Measurements from ENCODE around the gene TTC8.
A peak's percentile ranks its signal among the peaks of the same experiment; 100 is the strongest.
"Not testable (repeated sequence)": the region's sequence is repeated elsewhere in the genome, so short reads cannot be mapped to it uniquely, and the experiment has no call there.

The TTC8 gene

DNA sequence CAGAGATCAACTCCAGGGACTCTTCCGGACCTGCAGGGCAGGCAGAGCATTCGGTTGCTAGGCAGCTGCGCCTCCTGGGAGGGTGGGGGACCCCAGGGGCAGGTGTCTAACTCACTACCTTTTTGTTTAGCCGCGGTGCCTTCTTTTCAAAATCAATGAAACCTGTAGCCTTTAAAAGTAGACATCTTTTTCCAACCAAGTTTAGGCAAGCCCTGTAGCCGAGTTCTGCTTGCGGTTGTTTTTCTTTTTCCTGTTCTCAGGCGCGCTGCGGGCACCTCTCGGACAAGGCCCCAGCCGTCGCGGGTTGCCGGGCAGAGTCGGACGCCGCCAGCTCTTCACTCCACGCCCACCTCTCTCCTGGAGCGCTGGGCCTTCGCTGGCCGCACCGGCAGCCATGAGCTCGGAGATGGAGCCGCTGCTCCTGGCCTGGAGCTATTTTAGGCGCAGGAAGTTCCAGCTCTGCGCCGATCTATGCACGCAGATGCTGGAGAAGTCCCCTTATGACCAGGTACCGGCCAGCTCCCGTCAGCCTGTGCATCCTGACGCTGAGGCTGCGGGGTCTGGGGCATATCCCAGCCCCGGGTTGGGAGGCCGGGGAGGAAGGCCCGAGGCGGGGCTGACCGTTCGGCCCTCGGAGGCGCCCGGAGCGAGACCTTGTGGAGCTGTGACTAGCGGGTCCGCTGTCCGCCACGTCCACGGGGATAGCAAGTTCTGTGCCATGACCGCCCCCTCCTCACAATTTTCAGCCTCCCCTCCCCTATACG lies at the start of gene TTC8:
Gene TTC8 (plus strand): TSS at position 338 of the 764 bp plus-strand sequence. CDS start 57 bp downstream, at position 395.
- DNase-seq (ENCODE audit: extremely low read depth in 1 of 2, low read depth in 1 of 2): peak; percentile 54 to 75

DNA sequence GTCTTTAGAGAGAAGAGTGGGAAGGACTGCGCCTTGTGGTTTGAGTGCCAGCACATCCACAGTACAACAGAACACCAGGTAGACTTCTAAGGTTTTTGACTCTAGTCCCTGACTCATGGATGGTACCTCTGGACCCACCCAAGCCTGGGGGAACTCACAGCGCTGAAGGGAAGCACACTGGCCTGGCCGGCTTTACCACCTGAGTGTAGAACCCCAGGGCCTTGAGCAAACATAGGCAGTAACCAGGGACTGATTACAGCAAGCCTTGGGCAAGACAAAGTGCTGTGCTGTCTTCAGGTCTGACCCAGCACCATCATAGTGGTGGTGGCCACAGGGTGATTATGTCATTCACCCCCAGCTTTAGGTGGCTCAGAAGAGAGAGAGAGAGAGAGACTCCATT lies 48.9 kb upstream of the TTC8 start:
- DNase-seq (ENCODE audit: extremely low read depth in 1 of 2, low read depth in 1 of 2): no peak

DNA sequence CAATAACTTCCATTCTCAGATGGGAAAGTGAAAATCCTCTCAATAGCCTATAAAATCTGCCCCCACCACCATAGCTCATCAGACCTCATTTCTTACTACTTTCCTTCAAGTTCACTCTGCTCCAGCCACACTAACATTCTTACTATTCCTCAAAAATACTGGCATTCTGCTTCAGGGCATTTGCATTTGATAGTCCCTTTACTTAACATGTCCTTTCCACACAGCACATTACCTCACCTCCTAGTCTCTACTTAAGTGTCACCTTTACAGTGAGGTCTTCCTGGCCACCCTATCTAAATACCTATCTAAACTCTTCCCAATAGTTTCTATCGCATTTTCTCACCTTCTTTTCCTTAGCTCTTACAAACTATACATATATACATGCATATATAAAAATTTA lies 38.5 kb upstream of the TTC8 start:
- DNase-seq (ENCODE audit: extremely low read depth in 1 of 2, low read depth in 1 of 2): no peak

DNA sequence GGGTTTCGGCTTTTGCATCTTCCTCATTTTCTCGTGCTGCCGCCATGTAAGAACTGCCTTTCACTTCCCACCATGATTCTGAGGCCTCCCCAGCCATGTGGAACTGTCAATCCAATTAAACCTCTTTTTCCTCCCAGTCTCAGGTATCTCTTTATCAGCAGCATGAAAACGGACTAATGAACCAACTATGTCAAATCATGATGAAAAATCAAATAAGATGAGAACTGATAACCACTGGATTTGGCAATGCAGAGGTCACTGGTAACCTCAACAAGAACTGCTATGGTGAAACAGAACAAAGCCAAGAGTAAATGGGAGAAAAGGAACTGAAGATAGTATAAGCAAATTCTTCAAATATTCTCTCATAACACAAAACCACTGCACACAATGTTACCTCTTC lies 37.7 kb upstream of the TTC8 start:
- DNase-seq (ENCODE audit: extremely low read depth in 1 of 2, low read depth in 1 of 2): no peak

DNA sequence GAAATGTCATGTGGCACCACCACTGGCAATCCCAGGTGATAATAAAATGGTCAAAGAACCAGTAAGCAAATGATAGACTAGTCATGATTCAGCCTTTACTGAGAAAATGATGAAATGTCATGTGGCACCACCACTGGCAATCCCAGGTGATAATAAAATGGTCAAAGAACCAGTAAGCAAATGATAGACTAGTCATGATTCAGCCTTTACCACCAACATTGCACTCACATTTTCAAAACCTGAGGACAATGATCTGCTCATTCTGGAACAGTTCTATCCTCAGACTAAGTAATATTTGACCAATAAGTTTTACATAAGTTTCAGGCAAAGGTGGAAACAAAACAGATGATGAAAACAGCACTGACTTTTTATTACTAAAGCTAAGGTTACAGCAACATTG lies 34.9 kb upstream of the TTC8 start:
- not testable (repeated sequence) for DNase-seq (ENCODE audit: extremely low read depth in 1 of 2, low read depth in 1 of 2)

DNA sequence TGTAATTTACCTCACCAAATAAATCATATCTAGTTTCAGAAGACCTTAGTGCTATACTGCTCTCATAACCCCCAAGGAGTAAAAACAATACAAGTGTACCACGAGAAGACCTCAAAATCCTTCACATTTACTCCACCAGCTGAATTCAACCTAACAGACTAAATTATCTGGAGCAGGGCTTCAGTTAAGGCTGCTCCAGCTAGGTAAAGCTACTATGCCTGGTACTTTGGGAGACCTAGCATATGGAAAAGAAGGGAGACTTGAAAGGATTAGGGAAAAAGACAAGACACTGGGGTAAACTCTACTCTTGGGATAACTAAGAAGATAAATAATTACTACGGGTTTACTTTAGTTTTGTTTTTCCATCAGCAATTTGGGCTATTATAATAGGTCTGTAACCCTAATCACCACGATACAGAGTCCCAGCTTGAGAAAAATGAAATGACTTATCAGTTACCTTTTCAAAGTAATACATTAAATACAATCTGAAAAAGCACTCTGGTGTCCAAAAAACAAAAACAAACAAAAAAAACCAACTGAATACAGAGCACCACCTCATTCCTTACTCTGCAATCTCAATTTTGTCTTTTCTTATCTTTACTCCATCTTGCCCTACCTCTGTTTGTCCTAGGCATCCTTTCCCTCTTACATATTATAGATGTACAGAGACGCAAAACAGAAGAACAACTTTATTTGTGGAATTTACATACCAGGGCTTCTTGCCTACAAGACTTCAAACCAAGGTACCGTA lies 33.8 kb upstream of the TTC8 start:
- DNase-seq (ENCODE audit: extremely low read depth in 1 of 2, low read depth in 1 of 2): no peak

DNA sequence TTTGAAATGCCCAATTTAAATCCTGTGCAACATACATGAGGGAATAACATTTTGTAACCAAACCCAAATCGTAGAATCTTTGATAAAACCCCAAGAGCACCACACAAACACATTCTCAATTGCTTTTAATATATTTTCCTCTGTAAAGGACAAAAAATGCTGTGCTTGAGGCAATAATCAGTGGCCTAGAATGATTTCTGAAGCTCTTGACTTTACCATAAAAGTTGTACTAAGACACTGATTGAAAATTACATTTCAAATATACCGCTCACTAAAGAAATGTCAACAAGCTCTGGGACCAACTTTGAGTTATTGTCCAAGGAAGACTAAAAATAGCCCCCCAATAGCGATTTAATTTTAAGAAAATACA lies 33.2 kb upstream of the TTC8 start:
- no peak for DNase-seq (ENCODE audit: extremely low read depth in 1 of 2, low read depth in 1 of 2)

DNA sequence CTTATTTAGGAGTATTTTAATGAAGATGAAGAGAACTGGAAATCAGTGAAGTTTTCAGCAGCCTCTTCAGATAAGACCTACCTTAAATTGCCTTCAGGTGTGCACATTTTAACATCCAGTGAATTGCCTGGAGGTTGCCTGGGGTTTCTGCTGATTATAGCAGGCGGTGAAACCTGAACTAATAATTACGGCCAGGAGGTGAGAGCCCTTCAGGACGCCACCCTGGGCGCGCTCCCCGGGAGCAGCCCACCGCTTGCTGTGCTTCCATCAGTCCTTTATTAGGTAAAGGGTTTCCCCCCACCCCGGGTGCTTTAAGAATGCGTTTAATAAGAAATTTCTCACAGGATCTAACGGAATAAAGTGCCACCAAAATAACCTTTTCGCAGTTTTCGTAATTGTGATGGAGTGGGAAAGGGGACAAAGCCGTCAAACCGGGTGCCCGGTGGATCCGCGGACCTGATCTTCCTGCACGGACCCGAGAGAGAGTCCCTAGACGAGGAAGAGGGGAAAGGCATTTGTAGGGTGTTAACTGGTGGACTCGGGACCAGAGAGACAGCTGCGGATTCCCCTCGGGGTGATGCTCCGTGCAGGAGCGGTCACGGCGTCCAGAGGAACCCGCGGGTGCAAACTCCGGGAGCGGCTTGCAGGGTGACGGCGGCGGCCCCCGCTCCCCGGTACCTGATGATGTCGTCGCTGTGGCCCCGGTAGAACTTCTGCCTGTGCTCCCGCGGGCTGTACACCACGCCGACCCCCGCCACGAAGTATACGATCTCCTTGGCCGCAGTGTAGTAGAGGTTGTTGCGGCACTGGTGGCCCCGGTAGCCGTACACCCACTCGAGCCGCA lies 32.6 kb upstream of the TTC8 start:
- peak in 1 of 2 donors; percentile 9 for DNase-seq (ENCODE audit: extremely low read depth in 1 of 2, low read depth in 1 of 2)

DNA sequence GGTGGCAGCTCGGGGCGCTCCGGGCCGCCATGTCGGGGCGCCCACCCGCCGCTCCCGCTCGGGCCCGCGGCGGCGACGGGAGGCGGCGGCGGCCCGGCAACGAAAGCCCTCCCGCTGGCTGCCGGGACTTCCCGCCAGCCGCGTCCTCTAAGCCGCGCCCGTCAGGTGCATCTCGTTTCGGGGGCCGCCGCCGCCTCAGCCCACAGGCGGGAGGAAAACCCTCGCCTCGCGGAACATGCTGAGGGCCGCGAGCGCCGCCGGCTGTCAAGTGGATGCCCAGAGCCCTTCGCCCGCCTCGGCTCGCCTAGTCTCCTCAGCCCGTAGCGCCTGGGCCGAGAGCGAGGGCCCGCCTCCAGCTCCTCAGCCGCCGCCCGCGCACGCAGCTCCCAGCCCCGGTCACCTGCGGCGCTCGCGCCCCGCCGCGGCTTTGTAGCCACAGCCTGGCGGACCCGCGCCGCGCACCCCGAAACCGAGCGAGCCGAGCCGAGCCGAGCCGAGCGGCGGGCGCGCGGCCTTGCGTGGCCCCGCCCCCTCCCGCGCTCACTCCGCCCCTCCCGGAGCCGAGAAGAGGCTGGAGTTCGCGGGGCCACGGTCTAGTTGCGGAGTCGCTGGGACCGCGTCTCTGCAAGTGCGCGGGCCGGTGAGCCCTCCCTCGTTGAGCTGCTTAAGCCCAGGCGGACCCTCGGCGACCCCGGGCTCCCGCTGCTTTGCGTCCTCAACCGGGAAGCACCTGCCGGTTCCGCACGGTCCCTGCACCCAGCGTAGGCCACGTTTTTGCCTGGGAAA lies 31.8 kb upstream of the TTC8 start, which contains the start of gene EML5:
Gene EML5 (minus strand): TSS at position 481 of the 786 bp plus-strand sequence. CDS start 450 bp downstream, at position 31.
- peak; percentile 56 to 64 for DNase-seq (ENCODE audit: extremely low read depth in 1 of 2, low read depth in 1 of 2)

DNA sequence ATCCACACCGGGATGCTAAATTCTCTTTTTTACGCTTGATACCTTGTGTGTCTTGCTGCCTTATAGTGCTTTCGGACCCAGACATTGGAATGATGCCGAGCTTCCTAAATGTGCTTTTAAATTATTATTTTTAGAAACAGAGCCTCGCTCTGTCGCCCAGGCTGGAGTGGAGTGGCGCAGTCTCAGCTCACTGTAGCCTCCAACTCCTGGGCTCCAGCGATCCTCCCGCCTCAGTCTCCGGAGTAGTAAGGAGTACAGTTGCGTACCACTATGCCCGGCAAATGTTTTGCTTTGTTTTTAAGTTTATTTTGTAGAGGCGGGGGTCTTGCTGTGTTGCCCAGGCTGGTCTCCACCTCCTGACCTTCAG lies 31.2 kb upstream of the TTC8 start:
- no peak for DNase-seq (ENCODE audit: extremely low read depth in 1 of 2, low read depth in 1 of 2)

DNA sequence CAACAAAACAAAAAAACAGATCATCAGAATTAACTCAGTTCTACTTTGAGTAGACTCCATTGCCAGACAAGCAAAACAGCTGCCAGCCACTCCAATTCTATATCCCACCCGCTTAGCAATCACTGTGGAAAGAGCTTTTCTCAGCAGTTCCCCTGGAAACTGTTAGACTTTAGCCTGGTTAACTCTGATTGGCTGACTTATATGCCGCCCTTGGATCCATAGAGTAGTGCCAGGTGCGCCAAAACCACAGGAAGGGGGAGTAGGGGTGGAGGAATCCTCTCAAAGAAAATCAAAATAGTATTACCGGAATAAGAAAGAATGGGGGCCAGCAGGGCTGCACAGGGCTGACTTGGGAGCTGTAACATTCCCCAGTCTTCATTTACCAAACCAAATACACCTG lies 26.3 kb upstream of the TTC8 start:
- DNase-seq (ENCODE audit: extremely low read depth in 1 of 2, low read depth in 1 of 2): no peak

DNA sequence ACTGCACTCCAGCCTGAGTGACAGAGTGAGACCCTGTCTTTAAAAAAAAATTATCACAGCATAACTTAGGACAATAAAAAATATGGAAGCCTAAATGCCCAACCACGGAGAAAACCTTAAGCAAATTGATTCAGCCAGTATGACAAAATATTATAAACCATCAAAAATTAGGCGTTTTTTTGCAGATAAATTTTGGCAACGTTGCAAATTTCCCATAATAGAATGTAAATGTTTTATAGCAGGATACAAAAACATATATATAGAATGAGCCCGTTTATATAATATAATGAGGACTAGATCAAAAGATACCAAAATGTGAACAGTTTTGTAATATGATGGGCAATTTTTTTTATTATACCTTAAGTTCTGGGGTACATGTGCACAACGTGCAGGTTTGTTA lies 24.9 kb upstream of the TTC8 start:
- DNase-seq (ENCODE audit: extremely low read depth in 1 of 2, low read depth in 1 of 2): no peak

DNA sequence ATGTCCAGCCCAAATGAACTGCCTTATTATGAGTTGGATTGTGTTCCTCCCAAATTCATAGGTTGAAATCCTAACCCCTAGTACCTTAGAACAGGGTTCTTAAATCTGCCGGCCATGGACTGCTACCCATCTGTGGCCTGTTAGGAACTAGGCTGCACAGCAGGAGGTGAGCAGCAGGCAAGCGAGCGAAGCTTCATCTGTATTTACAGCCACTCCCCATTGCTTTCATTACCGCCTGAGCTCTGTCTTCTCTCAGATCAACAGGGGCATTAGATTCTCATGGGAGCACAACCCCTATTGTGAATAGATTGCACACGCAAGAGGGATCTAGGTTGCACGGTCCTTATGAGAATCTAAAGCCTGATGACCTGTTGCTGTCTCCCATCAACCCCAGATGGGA lies 21.9 kb upstream of the TTC8 start:
- no peak for DNase-seq (ENCODE audit: extremely low read depth in 1 of 2, low read depth in 1 of 2)

DNA sequence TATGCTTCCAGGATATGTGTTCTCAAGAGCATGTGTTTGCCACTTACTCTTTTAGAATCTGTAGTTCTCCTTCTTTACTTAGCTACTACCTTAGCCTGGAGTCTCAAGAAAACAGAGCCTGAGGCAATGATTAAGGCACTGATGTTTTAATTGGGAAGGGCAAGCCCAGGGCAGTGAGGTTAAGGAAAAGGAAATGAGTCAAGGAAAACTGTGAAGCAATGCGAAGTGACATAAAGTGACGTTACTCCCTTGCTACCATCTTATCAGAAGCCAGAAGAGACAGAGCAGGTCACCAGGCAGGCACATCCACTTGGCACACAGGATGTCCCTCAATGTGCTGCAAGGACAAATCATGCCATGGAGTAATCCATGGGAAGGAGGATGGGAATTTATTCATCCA lies 20.4 kb upstream of the TTC8 start:
- DNase-seq (ENCODE audit: extremely low read depth in 1 of 2, low read depth in 1 of 2): no peak

DNA sequence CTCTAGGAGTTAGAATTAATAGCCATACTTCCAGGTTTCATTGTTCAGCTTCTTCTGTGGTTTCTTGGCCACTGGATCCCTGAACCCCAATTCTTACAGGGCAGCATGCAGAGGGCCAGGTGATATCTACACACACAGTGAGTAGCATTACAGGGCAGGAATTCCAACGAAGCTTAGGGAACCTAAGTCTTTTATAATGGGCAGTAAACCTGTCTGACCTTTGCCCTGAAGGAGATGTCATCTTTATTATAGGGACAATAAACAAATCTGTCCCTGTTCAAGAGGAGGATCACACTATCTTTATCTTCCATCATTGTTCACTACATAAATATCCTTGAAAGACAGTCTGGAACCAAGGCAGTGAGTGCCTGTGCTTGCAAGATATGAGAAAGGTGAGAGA lies 20.0 kb upstream of the TTC8 start:
- no peak for DNase-seq (ENCODE audit: extremely low read depth in 1 of 2, low read depth in 1 of 2)

DNA sequence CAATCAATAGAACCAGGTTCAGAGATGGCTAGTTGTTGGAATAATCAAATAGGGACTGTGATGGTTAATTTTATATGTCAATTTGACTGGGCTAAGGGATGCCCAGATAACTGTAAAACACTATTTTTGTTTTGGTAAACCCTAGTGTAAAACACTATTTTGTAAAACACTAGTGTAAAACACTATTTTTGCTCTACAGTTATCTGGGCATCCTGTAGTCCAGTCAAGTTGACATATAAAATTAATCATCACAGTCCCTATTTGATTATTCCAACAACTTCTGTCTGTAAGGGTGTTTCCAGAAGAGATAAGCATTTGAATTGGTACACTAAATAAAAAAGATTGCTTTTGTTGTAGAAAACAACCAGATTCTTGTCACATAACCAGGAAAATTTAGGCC lies 16.1 kb upstream of the TTC8 start:
- no peak for DNase-seq (ENCODE audit: extremely low read depth in 1 of 2, low read depth in 1 of 2)

DNA sequence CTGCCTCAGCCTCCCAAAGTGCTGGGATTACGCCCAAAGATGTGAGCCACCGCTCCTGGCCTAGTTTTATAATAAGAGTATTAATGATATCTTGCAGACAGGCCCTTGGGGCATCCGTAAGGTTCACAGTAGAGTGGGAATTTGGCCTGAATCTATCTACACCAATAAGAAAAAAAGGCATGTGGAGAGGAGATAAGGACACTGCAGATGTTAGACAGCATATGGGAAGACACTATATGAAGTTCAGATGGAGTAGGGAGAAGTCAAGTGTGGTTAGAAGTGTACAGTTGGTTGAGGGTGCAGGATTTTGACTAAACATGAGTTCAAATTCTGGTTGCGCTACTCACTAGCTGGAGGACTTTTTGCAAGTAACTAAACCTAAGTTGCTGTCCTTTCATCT lies 8.5 kb upstream of the TTC8 start:
- no peak for DNase-seq (ENCODE audit: extremely low read depth in 1 of 2, low read depth in 1 of 2)

DNA sequence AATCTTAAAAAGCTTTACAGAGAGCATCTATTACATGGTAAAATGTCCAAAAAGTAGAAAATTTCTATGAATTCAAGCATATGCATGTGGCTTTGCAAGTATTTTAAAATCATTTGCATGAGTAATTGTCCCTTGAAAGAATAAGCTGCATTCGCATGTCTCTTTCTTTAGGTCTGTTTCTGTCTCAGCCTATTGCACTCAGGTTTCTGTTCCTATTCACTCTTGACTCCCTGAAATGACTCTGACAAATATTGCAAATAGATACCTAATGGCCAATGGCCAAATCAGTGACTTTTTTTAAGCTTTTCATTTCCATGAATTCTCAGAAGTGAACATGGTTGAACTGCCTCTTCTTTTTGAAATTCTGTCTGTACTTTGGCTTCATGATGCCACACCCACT lies 6.4 kb upstream of the TTC8 start:
- DNase-seq (ENCODE audit: extremely low read depth in 1 of 2, low read depth in 1 of 2): no peak

DNA sequence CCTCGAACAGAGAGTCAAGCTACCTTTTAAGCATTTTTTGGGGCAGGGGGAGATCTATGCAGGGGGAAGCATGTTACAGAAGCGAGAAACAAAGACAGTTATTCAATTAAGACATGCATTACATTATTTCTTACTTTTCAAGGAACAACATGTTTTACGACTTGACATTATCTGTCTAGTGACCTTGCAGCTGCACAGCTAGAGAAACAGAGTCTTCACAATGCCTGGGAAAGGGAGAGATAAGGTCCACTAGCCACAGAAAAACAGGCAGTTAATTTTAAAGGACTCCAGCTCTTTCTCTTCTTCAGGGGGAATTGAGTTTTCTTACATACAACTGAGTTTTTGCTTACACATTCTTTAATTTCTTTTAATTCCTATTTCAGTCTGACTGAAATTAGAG lies 4.8 kb upstream of the TTC8 start:
- not testable (repeated sequence) for DNase-seq (ENCODE audit: extremely low read depth in 1 of 2, low read depth in 1 of 2)

DNA sequence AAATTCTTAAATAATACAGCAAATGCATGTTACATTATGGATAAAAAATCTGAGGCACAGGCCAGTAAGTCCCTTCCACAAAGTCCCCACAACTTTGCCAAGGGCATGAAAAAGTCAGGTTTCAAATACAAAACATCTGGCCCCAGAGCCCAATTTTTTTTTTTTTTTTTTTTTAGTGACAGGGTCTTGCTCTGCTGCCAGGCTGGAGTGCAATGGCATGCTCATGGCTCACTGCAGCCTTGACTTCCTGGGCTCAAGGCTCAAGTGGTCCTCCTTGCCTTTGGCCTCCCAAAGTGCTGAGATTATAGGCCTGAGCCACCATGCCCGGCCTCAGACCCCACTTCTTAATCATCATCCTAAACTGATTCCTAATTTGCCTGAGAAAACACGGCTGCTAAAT lies 3.1 kb upstream of the TTC8 start:
- DNase-seq (ENCODE audit: extremely low read depth in 1 of 2, low read depth in 1 of 2): no peak

DNA sequence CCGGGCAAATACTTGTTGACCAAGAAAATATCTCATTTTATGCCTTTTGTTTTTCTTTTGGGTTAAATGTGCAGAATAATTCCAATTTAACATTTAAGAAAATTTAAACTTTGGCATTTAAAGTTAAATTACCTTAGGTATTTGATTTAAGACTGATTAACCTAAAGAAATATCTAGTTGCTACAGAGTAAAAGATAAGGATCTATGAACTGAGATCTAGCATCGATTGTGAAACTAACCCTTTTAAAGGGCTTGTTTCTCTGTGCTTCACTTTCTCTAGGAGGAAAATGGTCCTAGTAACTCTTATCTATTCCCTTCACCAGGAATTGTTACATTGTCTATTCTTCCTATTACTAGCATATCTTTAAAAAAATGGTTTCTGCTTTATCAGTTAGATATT lies 2.6 kb upstream of the TTC8 start:
- no peak for DNase-seq (ENCODE audit: extremely low read depth in 1 of 2, low read depth in 1 of 2)
